ENCODE results near the gene HRH2. TPM values are rescaled to one million over a fixed set of nuclear protein-coding genes. Genes with fewer than 3 reads are reported as not detected.

HRH2 gene
- total RNA-seq, 1 donor from 2014 or later: 1.7 TPM

GRCh38 chr5:175695161-175696126 is 37.6 kb downstream of the HRH2 start:
- no peak overlapping the region for H3K27ac Mint-ChIP-seq (ENCODE audit: unreplicated experiment)
- DNase-seq (ENCODE audit: low read depth, low spot score): no peak
- no peaks in the 10 kb centered on the region for H3K36me3 Mint-ChIP-seq (ENCODE audit: low read depth)
- no peaks in the 10 kb centered on the region for H3K9me3 Mint-ChIP-seq
- no peak for TF ChIP-seq CTCF (conservative IDR thresholded peaks at IDR 0.05)
- H3K4me3 Mint-ChIP-seq: no peak overlapping the region
- H3K27me3 Mint-ChIP-seq (ENCODE audit: low read depth): no peaks in the 10 kb centered on the region
- peaks cover 5% of the 10 kb centered on the region for H3K4me1 Mint-ChIP-seq

GRCh38 chr5:175696139-175696854 is 38.4 kb downstream of the HRH2 start:
- peak; percentile 49 for DNase-seq (ENCODE audit: low read depth, low spot score)
- no peak overlapping the region for H3K4me3 Mint-ChIP-seq
- peak overlapping the region; percentile 67 for H3K27ac Mint-ChIP-seq (ENCODE audit: unreplicated experiment)

GRCh38 chr5:175696855-175697198 is 39.0 kb downstream of the HRH2 start:
- H3K9me3 Mint-ChIP-seq: no peaks in the 10 kb centered on the region
- H3K4me3 Mint-ChIP-seq: no peak overlapping the region
- DNase-seq (ENCODE audit: low read depth, low spot score): no peak
- H3K27ac Mint-ChIP-seq (ENCODE audit: unreplicated experiment): no peak overlapping the region
- H3K4me1 Mint-ChIP-seq: peaks cover 5% of the 10 kb centered on the region
- TF ChIP-seq CTCF (conservative IDR thresholded peaks at IDR 0.05): peak; percentile 13
- H3K27me3 Mint-ChIP-seq (ENCODE audit: low read depth): no peaks in the 10 kb centered on the region
- H3K36me3 Mint-ChIP-seq (ENCODE audit: low read depth): peaks cover under 1% of the 10 kb centered on the region

More at GRCh38 chr5:175696139-175696854, 38.4 kb downstream of the HRH2 start:
- TF ChIP-seq CTCF (conservative IDR thresholded peaks at IDR 0.05): peak; percentile 65
- H3K9me3 Mint-ChIP-seq: no peaks in the 10 kb centered on the region
- no peaks in the 10 kb centered on the region for H3K36me3 Mint-ChIP-seq (ENCODE audit: low read depth)
- H3K27me3 Mint-ChIP-seq (ENCODE audit: low read depth): no peaks in the 10 kb centered on the region
- H3K4me1 Mint-ChIP-seq: peaks cover 5% of the 10 kb centered on the region

- H3K4me3 Mint-ChIP-seq: no peak overlapping the region
- peaks cover 3% of the 10 kb centered on the region for H3K36me3 Mint-ChIP-seq (ENCODE audit: low read depth)
- H3K4me1 Mint-ChIP-seq: peaks cover 5% of the 10 kb centered on the region
- no peaks in the 10 kb centered on the region for H3K9me3 Mint-ChIP-seq
- H3K27me3 Mint-ChIP-seq (ENCODE audit: low read depth): no peaks in the 10 kb centered on the region
- H3K27ac Mint-ChIP-seq (ENCODE audit: unreplicated experiment): no peak overlapping the region
- DNase-seq (ENCODE audit: low read depth, low spot score): no peak
- no peak for TF ChIP-seq CTCF (conservative IDR thresholded peaks at IDR 0.05)
These were observed 40.0 kb downstream of the HRH2 start for GRCh38 chr5:175697846-175698245.

- Mint-ChIP-seq H3K4me3 (no peak overlapping the region), H3K9me3 (no peaks in the 10 kb centered on the region), H3K4me1 (peaks cover 5% of the 10 kb centered on the region), H3K36me3 (ENCODE audit: low read depth) (peaks cover 3% of the 10 kb centered on the region), H3K27me3 (ENCODE audit: low read depth) (no peaks in the 10 kb centered on the region), H3K27ac (ENCODE audit: unreplicated experiment) (no peak overlapping the region)
- no peak for TF ChIP-seq CTCF (conservative IDR thresholded peaks at IDR 0.05)
- DNase-seq (ENCODE audit: low read depth, low spot score): no peak
These were observed 40.7 kb downstream of the HRH2 start for GRCh38 chr5:175698401-175699115.

Data from neural crest cell (in vitro differentiated cells).